GM19351 (cell line): ENCODE measurements around the gene BBOF1.
"Not testable (repeated sequence)": the region's sequence is repeated elsewhere in the genome, so short reads cannot be mapped to it uniquely, and the experiment has no call there.

Source experiments
- ATAC-seq: cut with Tn5 transposase; IDR thresholded peaks from one replicate; pipeline ENCODE4 v1.9.1; 2021; ENCODE audit warnings: mild to moderate bottlenecking, moderate library complexity; ENCODE audit not compliant: unreplicated experiment

The BBOF1 gene, protein sequence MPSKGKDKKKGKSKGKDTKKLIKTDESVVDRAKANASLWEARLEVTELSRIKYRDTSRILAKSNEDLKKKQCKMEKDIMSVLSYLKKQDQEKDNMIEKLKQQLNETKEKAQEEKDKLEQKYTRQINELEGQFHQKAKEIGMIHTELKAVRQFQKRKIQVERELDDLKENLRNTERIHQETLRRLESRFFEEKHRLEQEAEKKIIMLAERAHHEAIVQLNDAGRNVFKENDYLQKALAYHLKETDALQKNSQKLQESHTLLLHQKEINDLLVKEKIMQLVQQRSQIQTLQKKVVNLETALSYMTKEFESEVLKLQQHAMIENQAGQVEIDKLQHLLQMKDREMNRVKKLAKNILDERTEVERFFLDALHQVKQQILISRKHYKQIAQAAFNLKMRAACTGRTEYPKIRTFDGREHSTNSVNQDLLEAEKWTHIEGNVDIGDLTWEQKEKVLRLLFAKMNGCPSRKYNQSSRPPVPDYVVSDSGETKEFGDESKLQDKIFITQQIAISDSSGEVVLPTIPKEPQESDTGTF

DNA sequence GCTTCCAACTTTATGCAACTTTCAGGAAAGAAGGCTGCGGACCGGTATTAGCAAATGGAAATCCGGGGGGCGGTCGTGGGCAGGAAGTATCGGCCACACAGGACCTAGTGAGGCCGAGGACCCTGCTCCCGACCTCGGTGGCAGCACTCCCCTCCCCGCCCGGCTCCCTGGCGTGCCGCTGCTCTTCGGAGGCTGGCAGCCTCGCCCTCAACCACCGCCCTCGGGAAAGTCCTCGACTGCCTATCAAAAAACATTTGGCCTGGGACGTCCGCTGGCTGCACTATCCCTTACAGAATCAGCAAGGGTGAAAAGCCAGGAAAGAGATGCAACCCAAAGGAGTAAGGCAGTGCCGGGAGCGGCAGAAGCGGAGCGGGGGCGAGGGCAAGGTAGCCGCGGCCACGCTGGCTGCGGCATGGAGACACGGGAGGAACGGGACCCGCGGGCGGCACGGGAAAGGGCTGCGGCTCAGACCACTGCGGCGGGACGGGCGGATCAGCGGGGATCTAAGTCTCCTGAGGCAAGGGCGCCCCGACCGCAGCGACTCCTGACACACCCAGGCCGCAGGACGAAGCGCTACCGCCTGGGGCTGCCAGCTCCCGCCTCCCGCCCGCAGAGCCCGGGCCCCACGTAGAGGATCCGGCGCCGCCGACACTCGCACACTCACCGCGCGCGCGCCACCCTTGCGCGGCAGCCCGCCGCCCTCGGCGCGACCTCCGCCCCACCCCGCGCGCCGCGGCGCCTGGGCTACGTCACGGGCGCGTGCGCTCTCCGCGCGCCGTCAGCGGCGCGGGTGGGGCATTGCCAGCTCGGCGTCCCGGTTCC lies at the start of gene BBOF1, which contains the start of gene ENTPD5:
BBOF1 (plus strand) TSS at position 764 of the 822 bp plus-strand sequence. CDS start 130 bp downstream, outside the sequence.
ENTPD5 (minus strand) TSS at position 703 of the 822 bp plus-strand sequence. CDS start 31,186 bp downstream, outside the sequence.
- ATAC-seq = peak; percentile 90

DNA sequence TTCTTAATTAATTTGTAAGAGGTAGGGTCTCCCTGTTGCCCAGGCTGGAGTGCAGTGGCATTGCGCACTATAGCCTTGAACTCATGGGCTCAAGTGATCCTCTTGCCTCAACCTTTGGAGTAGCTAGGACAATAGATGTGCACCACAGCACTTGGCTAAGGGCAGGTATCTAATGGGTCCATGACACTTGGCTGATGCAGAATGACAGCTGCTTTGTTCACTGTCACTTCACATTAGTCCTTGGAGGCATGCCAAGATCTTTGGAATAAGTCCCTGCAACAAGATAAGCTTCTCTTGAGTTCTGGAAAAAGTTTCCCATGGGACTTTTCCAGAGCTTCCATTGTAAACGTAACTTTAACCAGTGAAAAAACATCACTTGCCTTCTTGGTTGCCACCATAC lies 45.7 kb upstream of the BBOF1 start:
- no peak for ATAC-seq

DNA sequence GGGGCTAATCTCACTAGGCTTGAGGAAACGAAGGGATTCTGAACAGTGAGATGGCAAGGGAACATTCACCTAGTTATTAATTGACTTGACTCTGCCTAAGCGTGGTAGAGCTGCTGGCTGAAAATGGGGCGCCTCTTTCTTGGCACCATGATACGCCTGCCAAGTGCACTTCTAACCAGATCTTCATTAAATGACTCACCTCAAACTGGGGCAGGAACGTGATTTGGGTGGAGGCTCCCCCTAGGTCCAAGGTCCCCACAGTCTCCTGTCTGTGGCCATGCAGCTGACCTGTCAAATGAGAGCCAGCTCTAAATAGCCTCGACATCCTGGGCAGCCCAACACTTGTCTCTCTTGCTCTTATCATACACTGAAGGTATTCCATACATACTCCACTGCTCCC lies 43.0 kb upstream of the BBOF1 start:
- no peak for ATAC-seq

DNA sequence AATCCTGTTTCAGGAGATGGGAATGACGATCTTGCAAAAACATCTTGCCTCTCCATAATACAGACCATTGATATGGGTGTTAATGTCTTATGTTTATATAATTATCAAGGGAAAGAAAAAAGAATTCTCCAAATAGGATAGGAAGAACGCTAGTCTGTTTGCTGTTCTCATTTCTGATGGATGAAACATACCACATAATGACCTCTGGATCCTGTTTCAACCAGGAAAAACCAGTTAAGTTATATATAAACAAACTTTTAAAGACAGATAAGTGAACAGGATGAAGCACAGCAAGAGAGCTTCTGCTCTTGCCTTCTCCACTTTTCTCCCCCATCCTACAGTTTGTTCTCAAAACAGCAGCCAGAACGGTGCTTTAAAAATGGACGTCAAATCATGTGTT lies 41.3 kb upstream of the BBOF1 start:
- no peak for ATAC-seq

DNA sequence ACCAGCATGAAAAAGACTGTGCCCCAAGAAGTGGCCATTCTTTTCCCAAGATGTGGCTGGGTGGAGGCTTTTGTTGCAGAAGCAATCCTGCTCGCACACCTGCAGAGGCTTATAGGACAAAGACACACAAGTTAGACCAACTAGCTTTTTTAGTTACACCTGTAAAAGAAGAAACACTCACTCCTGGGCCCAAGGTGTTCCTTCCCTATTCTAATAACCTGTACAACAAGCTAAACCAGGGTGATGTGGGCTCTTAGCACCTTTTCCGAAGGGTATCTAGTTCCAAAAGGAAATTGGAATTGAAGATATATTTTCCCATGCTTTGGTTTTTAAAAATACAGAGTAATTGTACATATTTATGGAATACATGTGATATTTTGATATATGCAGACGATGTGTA lies 31.1 kb upstream of the BBOF1 start:
- ATAC-seq = no peak

DNA sequence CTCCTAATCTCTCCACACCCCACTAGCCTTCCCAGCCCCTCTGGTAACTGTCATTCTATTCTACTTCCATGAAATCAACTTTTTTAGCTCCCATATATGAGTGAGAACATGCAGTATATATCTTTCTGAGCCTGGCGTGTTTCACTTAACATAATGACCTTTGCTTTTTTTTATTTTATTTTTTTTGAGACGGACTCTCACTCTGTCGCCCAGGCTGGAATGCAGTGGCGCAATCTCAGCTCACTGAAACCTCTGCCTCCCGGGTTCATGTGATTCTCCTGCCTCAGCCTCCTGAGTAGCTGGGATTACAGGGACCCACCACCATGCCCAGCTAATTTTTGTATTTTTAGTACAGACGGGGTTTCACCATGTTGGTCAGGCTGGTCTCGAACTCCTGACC lies 30.5 kb upstream of the BBOF1 start:
- not testable (repeated sequence) for ATAC-seq

DNA sequence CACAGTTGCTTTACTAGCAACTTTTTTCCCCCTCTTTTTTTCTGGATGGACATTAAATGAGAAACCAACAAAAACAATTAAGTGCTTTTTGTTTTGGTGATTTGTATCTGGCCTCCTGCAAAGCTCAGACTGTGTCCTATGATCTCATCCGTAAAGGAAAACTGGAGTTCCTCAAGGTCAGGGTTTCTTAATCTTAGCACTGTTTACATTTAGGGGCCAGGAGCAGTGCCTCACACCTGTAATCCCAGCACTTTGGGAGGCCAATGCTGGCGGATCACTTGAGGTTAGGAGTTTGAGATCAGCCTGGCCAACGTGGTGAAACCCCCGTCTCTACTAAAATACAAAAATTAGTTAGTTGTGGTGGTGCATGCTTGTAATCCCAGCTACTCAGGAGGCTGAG lies 28.1 kb upstream of the BBOF1 start:
- no peak for ATAC-seq

DNA sequence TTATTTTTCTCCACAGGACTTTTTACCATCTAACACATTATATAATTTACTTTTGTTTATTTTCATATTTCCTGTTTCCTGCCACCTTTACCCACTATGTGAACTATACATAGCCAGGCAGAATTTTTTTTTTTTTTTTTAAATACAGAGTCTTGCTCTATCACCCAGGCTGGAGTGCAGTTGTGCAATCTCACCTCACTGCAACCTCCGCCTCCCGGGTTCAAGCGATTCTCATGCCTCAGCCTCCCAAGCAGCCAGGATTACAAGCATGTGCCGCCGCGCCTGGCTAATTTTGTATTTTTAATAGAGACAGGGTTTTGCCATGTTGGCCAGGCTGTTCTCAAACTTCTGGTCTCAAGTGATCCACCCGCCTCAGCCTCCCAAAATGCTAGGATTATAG lies 24.2 kb upstream of the BBOF1 start:
- ATAC-seq = not testable (repeated sequence)

DNA sequence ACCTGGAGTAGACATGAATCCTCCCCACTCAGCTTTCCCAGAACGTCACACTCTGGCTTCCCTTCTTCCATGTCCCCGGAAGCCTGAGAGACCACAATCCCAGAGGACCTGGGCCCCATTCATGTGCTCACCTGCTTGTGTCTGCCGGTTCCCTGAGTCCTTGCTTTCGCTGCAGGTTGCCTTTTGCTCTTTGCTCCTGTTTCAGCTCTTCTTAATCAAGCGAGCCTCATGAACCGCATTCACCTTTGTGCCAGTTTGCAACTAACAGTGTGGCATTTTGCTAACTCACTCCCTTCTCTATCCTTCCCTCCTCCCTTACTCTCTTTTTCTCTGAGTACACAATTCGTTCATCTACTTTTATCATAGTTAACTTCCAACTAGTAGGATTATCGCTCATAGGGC lies 23.2 kb upstream of the BBOF1 start:
- ATAC-seq = no peak

DNA sequence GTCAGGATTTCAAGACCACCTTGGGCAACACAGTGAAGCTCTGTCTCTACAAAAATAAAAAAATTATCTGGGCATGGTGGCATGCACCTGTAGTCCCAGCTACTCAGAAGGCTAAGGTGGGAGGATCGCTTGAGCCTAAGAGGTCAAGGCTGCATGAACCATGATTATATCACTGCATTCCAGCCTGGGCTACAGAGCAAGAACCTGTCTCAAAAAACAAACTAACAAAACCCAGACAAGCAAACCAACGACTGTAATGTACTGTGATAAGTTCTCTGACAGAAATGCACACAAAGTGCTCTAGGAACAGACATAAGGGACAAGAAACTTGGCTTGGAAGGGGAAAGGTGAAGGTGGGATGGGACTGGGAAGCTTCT lies 22.4 kb upstream of the BBOF1 start:
- ATAC-seq = no peak

DNA sequence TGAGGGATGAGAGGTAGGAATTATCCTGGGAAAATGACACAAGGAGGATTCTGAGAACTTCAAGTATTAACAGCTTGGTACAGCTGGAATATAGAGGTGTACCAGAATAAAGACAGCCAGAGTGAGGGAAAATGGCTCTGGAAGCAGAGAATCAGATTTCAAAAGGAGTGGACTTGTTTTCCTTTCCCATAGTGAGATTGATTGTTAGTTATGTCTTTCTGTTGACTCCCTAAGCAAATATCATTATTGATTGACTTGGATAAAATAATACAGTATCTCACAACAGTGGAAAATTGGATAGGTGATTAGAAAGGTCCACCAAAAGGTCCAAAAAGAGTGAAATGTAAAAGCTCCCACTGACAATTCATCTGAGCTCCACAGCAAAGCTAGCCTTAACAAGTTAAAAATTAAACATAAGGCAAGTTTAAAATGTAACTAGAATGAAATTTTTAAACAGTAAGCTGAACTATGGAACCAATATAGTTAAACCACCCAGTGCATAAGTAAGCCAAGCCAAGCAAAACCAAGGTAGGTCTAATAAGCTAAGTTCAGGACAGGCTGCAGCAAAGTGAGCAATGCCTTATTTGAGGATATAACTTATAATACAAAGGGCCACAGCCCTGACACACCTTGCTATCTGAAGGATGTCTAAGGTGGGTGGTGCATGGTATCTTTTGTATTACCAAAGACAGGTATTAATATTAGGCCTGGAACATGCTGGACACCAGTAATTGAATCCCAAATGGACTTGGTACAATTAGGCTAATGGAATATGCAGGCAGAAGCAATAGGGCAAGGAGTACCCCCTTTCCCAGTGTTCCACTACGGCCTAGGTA lies 21.8 kb upstream of the BBOF1 start:
- no peak for ATAC-seq

DNA sequence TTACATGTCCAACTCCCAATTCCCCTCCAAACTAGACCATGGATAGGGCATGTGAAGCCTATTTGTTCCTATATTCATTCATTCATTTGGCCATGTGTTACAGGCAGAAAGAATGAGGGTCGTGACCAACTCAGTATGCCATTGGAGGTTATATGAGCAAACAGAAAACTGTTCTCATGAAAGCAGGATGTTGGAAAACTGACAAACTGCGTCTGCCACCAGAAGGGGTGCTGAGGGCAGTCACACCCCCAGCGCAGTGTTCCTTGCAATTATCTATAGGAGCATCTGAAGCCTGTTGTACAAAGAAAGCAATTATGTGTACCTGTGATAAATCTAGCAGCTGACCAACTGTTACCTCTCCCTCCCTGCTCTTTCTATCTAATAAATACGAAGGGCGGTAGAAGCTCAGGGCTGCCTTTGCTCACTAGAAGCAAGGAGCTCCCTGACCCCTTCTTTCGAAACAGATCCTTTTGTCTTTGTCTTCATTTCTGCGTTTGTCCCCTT lies 21.2 kb upstream of the BBOF1 start:
- no peak for ATAC-seq

DNA sequence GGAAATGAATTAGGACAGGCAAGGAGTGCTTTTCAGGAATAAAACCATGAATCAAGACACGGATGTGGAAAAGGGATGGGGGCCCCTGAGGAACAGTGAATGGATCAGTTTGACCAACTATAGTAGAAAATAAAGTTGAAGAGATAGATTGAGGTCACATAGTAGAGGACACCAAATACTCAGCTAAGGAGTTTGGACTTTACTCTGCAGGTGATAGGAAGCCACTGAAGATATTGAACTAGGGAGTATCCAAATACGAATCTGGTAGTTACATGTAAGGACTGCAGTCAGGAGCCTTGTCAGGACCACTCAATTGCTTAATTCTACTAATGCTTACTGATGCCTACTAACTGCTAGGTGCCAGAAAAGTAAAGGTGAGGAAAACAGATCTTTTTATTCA lies 20.4 kb upstream of the BBOF1 start:
- ATAC-seq = no peak

DNA sequence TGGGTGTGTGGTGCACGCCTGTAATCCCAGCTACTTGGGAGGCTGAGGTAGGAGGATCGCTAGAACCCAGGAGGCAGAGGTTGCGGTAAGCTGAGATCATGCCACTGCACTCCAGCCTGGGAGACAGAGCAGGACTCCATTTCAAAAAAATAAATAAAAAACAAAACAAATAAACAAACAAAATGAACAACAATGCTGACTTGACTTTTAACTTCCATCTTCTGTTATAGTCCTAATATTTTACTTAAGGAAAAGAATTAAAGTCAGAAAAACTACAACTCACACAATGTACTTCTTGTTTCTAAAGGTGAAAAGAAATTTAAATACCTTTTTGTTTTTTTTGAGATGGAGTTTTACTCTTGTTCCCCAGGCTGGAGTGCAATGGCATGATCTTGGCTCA lies 13.5 kb upstream of the BBOF1 start:
- ATAC-seq = not testable (repeated sequence)

DNA sequence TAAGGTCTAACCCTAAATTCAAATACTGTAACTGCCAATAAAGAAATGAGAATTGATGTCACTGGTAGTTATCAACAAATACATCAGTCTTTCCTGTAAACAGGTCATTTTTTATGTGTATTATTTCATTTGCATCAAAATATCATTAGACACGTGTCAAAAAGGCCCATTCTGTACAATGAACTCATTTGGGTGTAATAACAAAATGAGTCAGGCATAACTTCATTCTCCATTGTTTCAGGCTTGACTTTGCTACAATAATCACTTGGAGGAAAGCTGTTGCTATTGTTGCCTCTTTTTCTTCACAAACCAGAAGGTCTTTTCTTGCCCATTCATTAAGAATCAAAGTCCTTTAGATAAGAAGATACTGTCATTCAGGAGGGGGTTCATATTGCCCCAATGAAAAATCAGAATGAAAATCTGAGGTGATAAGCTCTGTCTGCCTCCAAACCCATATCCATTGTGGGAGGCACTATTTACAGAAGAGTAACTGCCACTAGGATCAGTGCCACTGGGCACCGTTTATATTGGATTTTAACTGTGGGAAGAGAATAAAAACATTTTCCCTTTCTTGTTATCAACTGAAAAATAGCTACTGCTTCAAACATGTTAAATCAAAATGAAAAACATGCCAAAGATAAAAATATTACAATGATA lies 10.2 kb upstream of the BBOF1 start:
- no peak for ATAC-seq

DNA sequence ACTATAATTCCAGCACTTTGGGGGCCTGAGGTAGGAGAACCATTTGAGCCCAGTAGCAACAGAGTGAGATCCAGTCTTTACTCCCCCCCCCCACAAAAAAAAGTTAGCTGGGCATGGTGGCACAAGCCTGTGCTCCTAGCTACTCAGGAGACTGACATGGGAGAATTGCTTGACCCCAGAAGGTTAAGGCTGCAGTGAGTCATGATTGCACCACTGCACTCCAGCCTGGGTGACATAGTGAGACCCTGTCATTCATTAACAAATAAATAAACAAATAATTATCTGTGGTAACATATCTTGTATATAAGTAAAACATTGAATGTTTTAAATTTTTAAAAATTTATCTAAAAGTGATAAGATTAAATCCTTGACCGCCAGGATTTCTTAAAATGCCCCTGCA lies 4.8 kb upstream of the BBOF1 start:
- ATAC-seq = no peak

DNA sequence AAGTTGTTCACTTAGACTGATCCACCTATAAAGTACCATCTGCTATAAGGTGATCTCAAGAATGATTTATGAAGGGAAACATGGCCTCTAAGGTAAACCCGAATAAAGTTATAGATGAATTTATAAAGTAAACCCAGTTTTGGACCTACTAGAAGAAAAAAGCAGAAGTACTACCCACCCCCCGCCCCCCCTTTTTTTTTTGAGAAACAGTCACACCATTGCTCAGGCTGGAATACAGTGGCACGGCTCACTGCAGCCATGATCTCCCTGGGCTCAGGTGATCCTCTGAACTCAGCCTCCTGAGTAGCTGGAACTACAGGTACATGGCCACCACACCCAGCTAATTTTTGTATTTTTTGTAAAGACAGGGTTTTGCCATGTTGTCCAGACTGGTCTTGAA lies 4.0 kb upstream of the BBOF1 start:
- ATAC-seq = no peak

DNA sequence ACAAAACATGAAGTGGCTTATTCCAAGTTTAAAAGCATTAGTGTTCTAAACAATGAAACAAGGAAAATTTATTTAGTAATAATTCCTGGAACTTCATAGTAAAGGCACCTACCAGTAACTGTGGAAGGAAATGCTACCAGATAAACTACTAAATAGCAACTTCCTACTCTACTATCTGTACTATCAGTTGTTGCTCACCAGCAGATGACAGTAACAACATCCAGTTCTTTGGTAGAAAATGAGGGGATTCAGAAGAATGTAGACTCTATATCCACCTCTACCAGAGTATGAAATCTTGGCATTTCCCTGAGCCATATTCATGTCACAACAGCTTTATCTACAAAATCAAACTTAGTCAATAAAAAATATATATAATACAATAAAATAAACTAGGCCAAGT lies 3.2 kb upstream of the BBOF1 start:
- ATAC-seq = no peak

DNA sequence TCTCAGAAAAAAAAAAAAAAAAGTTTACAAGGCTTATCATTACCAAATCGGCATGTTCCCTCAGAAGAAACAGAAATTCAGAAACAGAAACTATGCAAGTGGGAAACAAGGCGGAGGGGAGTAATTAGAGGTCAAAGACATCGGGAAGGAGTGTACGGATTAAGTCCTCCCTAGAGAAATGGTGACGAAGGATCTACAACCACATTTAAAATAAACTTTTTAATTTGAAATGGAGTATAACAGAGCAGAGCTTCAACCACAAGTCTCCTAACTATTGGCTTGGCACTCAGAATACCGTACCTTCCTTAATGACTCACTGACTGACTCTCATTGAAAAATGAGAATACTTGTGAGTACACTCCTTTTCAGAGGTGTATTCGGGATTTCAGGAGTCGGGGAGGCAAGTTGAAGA lies 969 bp upstream of the BBOF1 start:
- no peak for ATAC-seq
